ENCODE data around the gene HP1BP3.
A peak's percentile ranks its signal among the peaks of the same experiment; 100 is the strongest.

The HP1BP3 gene

GRCh38 chr1:20770314-20771087 lies 16.6 kb downstream of the HP1BP3 start:
- DNase-seq (ENCODE audit: low spot score) = no peak

DNA sequence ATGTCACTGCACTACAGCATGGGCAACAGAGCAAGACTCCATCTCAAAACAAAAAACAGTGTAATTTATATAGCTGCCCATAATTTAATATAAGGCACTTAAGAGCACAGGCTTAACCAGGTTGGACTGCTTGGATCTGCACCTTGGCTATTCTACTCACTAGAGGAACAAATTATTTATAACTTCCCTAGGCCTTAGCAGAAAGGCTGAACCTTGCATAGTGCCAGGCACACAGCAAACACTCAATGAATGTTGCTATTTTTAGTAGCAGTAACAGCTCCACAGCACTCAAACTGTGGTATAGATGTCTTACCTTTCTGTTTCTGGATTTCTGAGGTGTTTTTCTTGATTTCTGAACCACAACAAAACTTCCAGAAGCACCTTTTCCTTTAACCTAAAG lies 19.8 kb downstream of the HP1BP3 start:
- DNase-seq (ENCODE audit: low spot score) = no peak

- no peak for DNase-seq (ENCODE audit: low spot score)
Measured at GRCh38 chr1:20763417-20763816, 23.7 kb downstream of the HP1BP3 start.

- DNase-seq (ENCODE audit: low spot score) = no peak
Measured at GRCh38 chr1:20760322-20760721, 26.8 kb downstream of the HP1BP3 start.

- no peak for DNase-seq (ENCODE audit: low spot score)
Measured at GRCh38 chr1:20753589-20753988, 33.5 kb downstream of the HP1BP3 start.

DNA sequence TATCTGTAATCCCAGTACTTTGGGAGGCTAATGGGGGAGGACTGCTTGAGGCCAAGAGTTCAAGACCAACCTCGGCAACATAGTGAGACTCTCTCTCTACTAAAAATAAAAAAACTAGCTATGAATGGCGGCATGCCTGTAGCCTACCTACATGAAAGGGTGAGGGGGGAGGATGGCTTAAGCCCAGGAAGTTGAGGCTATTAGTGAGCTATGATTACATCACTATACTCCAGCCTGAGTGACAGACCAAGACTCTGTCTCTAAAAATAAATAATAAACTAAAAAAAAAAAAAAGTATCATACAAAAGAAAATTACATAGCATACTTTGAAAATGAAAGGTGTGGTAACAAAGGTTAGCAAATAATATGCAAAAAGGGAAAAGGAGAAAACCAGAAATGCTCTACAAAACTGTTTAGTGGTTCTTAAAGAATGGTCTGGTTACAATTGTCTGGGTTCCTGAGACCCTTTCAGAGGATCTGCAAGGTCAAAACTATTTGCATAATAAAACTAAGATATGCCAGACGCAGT lies 35.6 kb downstream of the HP1BP3 start:
- no peak for DNase-seq (ENCODE audit: low spot score)

DNA sequence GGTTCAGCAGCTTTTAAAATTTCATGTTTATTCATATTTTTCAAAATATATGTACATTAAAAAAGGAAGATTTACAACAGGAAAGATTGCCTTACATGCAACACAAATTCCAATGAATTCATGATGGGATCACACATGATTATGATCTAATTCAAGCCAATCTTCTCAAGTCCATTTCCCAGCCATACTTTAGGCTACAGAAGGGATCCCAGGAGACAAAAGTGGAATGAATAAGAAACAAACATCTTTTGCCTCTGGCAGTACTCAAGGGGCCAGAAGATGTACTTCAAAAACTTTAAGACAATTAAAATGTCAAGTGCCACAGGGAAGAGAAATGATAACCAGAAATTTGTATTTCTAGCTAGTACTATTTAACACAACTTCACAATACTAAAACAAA lies 44.4 kb downstream of the HP1BP3 start:
- no peak for DNase-seq (ENCODE audit: low spot score)

GRCh38 chr1:20740781-20741180 lies 46.3 kb downstream of the HP1BP3 start:
- no peak for DNase-seq (ENCODE audit: low spot score)

DNA sequence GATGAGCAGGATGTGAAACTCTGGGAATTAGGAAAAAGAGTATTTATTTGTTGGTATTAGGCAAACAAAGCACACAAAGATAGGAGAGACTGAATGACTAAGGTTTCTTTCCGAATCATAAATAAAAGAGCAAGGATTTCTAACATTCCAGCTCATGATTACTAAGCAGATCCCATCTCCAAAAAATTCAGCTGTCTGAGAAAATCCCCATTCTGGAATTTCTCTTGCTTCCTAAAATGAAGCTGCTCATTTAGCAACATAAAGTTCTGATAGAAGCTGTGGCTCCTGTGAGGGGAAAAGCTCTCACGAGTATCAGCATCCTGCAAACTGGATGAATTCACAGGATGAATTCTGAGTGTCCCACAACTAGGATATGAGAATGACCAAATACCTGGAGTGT lies 47.9 kb downstream of the HP1BP3 start:
- no peak for DNase-seq (ENCODE audit: low spot score)

DNA sequence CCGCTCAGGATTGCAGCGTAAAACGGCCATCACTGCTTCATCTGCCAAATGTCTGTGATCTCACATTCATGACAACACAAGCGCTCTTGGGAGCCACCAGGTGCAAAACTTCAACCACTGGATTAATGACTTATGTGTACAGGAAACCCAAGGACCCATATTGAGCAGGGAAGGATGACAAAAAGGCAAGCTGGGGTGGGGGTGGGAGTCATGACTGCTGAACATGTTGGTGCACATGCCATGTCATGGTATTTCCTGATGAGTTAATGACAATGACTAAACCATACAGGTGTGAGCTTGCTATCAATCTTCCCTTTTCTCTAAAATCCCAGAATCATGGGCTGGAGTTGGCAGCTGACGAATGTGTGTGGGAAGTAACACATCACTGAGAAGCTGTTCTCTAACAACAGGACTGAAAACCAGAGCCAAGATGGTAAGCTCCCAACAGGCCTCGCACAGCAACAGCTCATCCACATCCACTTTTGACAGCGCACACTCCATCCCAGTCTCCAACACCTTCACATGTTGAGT lies 51.5 kb downstream of the HP1BP3 start:
- DNase-seq (ENCODE audit: low spot score) = no peak

DNA sequence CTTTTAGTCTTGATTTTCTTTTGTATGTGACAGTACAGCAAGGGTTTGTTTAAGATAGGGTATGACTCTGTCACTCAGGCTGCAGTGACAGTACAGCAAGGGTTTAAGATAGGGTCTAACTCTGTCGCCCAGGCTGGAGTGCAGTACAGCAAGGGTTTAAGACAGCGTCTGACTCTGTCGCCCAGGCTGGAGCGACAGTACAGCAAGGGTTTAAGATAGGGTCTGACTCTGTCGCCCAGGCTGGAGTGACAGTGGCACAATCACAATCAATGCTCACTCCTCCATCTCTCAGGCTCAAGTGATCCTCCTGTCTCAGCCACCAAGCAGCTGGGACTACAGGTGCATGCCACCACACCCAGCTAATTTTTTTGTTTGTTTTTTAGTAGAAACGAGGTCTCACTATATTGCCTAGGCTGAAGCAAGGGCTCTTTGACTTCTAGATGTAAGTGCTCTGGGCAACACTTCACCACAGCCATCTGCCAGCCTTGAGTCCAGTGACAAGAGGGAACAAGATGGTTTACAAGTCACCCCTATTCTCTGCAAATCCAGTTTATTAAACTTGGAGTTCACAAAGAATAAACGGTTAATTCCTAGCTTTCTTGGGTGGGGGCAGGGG lies 53.6 kb downstream of the HP1BP3 start:
- DNase-seq (ENCODE audit: low spot score) = no peak

- peak; percentile 69 for DNase-seq (ENCODE audit: low spot score)
Measured at GRCh38 chr1:20732588-20733359, 54.3 kb downstream of the HP1BP3 start, which contains the start of gene SH2D5. Gene SH2D5, minus strand, starts transcription at chr1:20732703. Its CDS starts 4,659 bp downstream, at chr1:20728044.

DNA sequence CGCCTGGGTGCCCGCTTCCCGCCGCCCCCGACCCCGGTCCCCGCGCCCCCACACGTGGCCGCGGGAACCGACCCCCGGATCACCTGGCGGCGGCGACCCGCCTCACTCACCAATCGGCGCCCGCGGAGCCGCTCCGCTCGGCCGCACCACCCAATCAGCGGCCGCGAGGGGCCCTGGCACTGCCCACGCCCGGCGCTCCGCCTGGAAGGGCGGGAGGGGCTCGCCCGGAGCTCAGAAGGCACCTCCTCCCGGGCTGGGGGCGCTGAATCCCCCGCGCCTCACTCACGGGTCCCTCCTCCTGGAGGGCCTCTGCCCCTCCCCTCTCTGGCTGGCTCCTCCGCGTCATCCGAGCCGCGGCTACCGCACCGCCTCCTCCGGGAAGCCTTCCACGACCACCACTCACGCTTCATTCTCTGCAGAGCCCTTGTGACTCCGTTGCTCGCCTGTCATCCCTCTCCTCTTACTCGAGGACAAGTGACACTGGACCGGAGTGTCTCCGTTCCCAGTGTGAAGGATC lies 55.0 kb downstream of the HP1BP3 start:
- no peak for DNase-seq (ENCODE audit: low spot score)

- no peak for DNase-seq (ENCODE audit: low spot score)
Measured at GRCh38 chr1:20731057-20731991, 55.8 kb downstream of the HP1BP3 start.

DNA sequence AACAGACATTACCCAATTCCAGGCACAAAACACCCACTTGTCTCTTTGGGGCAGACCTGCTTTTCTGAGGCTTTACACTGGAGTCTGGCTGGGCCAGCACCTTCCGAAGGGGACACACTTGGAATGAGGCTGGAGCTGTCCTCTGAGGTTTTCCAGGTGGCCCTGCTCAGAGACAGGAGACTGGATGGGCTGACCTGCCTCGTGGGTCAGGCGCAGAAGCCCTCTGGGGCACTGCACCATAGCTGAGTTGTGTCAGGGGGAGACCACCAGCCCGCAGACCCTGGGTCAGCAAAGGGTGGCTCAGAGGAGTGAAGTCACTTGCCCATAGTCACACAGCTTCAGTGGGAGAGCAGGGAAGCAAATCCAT lies 56.4 kb downstream of the HP1BP3 start:
- no peak for DNase-seq (ENCODE audit: low spot score)

DNA sequence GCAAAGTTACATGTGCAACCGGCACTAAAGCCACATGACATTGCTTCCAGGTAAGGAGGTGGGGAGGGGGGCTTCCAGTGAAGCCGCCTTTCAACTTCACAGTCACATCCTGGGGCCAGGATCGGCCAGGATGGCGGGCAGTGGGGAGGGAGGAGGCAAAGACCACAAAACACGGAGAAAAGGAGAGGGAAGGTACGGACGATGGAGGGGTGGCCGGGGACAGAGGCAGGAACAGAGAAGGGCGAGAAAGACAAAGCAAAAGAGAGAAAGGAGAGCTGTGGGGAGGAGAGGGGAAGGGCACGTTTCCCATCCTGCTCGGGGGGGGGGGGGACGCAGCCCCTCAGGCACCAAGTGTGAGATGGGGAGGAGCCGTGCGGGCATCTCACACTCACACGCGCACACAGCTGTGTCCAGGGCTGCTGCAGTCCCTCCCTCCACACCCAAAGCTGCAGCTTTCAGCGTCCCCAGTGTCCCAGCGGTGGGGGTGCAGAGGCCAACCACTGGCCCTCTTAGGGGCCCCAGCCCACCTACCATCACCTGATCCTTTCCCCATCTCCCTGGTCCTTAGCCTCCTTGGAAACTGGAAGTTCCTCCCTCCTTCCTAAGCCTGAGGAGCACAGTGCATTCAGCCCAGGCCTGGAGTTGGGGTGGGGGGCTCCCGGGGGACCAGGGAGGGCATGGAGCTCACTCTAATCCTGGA lies 57.0 kb downstream of the HP1BP3 start:
- no peak for DNase-seq (ENCODE audit: low spot score)

DNA sequence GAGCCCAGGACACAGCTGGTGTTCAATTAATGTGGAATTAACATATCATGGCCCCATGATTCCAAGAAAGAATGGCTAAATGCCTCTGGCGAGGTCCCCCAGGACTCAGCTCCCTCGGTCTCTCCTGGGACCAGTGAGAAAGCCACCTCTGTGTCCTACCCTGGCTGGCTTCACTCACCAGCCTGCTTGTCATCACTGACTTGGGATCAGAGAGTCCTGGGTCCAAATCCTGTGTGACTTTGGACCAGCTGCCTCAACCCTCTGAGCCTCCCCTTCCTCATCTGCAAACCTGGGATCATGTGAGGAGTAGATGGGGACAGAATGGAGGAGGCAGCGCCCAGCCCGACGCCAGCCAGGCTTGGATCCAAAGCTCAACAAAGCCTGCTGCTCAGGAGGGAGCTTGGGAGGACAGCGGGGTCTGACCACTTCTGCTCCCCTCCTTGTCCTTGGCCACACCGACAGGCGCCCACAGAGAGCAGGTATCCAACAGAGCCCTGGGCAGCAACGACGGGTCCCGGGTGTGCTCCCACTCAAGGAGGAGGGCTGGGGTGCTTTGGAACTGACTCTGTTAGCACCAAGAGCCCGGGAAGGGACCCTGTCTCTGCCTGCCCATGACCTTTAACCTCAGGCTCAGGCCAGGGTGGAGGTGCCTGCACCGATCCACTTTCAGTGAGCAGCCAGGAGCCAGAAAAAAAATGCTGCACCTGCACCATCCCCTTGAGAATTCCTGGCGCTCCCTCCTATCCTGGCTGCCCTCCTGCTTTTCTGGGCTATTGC lies 57.8 kb downstream of the HP1BP3 start:
- DNase-seq (ENCODE audit: low spot score) = no peak

DNA sequence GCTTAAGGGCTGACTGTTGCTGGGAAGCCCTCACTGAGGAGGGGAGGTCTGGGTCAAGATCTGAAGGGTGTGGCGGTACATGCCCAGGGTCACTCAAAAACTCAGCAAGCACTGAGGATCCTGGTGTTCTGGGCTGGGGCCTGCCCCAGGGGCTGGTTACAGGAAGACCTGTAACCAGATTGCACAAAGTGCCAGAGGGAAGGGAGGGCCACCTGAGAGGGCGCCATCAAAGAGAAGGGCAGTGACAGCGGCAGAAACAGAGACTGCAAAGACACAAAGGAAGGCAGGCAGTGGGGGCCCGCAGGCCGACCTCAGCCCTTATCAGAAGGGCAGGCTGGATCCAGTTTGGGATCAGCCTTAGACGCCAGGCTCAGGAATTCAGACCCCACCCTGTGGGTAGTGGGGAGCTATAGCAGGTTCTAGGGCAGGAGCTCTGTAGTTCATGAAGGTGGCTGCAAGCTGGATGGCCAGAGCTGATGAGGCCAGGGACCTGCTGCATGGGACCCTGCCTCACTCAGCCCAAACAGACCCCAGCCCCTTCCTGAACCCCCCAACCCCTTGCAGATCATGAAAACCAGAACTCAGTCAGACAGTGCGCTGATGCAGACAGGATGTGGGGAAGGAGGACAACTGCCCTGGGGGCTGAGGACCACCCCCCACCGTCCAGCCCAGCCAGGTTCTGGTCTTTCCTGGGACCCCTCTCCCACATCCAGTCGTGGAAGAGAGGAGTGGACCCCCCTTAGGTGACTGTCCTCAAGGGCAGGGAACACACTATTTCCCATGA lies 58.5 kb downstream of the HP1BP3 start:
- no peak for DNase-seq (ENCODE audit: low spot score)

DNA sequence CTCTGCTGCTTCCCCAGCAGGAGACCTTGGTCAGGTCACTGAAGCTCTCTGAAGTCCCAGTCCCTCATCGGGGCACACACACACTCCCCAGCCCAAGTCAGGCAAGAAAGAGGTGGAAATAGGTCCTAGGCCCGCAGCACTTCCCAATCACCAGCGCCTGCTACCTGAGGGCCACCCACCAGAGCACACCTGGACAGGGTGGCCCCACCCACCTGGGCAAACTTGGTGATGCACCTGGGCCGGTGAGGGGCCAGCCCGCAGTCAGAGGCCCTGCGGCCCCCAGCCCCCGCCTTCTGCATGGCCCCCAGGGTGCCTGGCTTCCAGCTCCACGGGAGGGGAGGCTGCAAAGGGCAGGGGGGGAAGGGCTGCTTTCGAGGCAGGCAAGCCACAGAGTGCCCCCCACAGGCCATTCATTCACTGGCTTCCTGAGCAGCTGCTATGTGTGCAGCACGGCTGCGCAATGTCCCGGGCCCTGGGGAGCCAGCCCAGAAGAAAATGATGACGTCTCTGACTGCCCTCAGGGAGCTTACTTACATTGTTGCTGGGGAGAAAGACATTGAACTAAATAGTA lies 59.3 kb downstream of the HP1BP3 start:
- DNase-seq (ENCODE audit: low spot score) = no peak

Data from pons (tissue), 1 donor.